CMK (cell line): Measurements from ENCODE around the gene SENP2.
"Not testable (repeated sequence)": the region's sequence is repeated elsewhere in the genome, so short reads cannot be mapped to it uniquely, and the experiment has no call there.

Experiments used
- DNase-seq: peaks from one replicate; pipeline ENCODE4 v3.0.0-alpha.2; 2010; ENCODE audit warnings: low read depth

SENP2 gene

DNA sequence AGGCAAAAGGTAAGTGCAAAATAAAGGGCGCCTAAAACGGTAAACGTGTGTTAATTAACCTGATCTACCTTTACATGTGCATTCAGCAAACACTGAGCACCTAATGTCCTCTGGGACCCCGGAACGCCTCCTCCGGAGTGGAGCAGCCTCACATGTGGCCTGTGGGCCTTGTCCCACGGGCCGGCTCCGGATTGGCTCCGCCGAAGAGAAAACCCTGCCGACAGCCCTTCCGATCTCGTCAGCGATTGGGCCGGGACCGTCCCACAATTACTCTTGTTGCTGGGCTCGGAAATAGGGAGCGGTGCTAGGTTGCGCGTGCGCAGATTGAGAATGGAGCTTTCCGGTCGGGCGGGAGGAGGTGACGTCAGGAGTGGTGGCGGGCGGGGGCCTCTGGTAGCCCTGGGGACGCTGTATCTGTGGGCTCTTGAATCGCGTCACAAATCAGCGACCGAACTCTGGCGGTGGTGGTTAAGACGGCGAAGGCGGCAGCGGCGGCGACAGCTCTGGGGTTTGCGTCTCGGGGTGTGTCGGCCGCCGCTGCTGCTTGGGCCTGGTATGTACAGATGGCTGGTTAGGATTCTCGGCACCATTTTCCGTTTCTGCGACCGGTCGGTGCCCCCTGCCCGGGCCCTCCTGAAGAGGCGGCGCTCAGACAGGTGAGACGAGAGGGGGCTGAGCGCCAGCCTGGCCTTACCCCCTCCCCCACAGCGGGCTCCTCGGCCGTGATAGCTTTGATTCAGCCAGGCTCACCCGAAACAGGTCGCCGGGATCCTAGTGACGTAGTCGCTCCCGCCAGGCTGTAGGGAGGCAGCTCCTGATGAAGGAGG lies at the start of gene SENP2:
TSS of gene SENP2 (plus strand) at position 437 of the 827 bp plus-strand sequence. CDS start at position 556, 119 bp downstream.
- peak; percentile 94 for DNase-seq

DNA sequence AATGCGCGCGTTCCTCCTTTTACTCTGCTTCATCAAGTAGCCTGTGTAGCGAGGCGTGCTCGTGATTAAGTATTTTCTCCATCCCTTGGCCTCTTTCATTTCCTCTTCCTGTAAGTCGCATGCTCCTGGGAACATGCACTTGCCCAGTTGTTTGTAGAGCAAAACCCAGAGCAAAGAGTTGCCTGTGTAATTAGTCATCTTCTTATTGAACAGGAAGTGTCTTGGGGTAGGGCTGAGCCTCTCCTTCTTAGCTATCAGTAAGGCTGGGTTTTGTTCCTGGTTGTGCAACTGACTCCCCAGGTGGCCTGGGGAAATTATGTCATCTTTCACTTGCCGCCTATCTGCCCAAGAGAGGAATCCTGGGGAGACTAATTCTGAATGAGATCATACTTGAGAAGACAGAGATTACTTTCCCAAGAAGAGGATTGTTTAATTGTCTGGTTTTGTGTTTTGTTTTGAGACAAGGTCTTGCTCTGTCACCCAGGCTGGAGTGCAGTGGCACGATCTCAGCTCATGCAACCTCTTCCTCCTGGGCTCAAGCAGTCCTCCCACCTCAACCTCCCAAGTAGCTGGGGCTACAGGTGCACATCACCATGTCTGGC lies 48.6 kb upstream of the SENP2 start:
- DNase-seq = no peak

DNA sequence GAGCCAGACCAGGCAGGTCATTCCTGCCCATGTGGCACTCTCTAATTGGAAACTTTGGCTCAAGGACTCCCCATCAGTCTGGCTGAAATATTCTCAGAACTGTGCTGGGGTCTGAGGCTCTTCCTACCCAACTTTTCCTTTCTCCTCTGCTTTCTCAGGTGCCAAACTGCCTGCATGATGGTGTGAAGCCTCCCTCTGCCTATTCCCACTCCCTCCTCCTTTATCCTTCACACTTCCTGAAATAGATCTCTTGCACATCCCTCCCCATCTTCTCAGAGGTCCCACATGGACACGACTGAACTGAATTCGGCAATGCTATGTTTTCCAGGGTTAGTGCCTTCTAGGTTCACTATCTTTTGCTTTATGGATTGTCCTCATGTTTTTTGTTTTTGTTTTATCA lies 46.2 kb upstream of the SENP2 start:
- no peak for DNase-seq

DNA sequence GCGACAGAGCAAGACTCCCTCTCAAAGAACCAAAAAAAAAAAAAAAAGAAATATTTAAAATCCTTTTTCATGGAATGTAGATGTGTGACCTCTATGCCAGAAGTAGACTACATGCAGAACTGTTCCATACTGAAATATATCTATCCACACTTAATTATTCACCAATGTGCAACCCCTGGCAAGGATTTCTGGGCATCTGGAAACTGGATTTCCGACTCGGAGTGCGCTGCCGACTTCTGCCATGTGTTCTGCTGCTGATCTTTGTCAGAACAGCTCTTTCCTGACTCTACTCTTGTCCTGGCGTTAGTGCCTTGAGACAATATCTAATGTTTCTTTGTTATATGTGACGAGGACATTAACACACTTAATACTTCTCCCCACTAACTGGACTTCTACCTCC lies 45.4 kb upstream of the SENP2 start:
- no peak for DNase-seq

DNA sequence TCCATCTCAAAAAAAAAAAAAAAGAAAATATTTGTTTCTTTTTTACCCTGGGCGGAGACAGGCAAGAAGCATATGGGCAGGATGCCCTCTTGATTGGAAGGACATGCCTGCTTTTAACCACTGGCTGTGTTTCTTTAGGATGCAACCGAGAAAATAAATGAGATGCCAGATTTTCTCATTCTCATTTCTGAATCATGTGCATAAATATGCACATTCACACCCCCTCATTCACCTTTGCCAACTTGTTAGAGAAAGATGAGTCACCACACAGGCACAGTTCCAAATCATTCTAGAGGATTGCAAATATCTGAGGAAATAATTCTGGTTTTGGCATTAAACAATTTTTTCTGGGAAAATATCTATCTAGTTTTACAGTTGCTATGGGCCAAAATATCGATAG lies 37.0 kb upstream of the SENP2 start:
- no peak for DNase-seq

DNA sequence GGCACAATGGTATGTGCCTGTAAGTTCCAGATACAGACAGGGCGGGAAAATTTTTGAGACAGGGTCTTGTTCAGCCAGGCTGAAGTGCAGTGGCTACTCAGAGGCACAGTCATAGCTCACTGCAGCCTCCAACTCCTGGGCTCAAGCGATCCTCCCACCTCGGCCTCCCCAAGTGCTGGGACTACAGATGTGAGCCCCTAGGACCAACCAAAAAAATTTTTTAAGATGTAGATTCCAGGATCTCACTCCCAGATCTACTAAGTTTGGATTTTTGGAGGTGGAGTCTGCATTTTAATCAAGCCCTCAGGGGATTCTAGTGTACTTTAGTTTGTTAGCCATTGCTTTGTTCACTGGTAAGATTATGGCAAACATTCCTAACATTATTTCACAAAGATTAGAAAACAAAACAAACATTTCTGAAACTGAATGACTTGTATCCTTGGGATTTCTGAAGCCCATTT lies 36.4 kb upstream of the SENP2 start:
- no peak for DNase-seq

DNA sequence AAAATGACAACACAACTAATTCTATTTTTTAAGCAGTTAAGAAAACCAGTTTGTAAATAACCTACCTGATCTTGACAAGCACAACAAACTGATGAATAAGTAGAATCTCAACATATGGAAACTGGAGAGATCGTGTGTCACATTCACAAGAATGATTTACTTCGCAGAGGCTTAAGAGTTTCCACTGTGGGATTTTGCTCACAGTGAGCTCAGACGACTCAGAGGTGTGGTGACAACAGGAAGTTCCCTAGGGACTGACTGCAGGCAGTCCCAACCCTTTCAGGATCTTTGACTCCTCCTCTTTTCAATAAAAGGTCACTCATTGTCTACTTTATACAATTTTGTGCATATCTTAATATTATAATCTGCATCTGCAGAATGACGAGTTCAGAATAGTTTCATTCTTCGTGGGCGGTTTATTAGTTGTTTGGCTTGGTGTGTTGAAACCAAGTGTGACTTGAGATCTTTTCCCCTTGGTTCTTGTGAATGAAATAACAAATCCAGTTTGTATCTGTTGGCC lies 33.7 kb upstream of the SENP2 start, which contains the start of gene LIPH:
TSS of gene LIPH (minus strand) at position 231 of the 520 bp plus-strand sequence. CDS start at position 114, 117 bp downstream.
- no peak for DNase-seq

DNA sequence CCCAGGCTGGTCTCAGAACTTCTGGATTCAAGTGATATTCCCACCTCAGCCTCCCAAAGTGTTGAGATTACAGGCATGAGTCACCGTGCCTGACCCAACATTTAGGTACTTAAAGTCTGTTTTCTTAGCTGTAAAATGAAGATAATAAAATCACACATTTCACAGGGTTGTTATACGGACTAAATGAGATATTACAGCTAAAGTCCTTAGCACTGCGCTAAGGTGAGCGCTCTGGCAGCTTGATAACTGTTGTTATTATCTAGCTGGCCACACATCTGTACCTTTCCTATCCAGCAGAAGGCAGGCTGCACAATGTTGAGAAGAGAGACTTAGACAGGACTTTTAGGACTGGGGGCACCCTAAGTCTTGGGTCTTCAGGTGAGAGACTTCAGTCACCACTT lies 31.0 kb upstream of the SENP2 start:
- no peak for DNase-seq

DNA sequence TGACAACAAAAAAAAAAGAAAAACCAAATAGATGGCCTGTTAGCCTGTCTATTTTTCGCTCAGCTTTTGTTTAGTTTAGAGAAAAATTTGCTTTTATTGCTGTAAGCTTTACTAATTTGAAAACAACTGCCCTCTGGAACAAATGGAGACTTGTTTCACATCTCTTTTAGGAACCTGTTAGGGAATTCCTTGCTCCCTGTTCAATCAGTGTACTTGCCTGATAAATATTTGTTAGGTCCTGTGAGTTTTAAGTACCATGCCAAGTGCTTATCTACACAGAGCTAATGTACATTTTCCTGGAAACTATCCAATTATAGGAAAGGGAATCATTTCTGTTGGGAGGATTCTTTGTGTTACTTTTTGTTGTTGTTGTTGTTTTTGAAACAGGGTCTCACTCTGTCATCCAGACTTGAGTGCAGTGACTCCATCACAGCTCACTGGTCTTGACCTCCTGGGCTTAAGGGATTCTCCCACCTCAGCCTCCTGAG lies 30.2 kb upstream of the SENP2 start:
- DNase-seq = no peak

DNA sequence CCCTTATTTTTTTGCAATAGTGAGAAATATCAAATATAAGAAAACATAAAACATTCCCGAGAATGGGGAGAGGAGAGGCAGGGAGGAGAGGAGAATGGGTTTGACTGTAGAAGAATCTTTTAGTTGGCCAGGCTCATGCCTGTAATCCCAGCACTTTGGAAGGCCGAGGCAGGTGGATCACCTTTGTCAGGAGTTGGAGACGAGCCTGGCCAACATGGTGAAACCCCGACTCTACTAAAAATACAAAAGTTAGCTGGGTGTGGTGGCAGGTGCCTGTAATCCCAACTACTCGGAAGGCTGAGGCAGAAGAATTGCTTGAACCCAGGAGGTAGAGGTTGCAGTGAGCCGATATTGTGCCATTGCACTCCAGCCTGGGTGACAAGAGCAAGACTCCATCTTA lies 29.5 kb upstream of the SENP2 start:
- DNase-seq = not testable (repeated sequence)

DNA sequence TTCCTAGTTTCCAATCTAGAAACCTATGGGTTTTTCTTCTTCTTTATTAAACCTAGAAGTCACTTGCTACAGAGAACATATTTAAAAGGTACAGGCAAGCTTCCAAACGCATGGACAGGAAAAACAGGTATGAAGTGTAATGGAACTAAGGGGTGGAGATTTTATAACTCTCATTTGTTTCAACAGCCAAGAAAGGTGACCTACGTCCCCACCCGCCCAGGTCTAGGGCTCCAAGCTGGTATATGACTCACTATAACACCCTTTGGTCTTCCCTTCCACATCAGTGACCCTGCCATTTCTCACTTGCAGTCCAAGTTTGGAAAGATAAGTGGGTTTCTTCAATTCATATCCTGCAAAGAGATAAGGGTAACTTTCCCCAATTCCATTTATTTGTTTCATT lies 27.7 kb upstream of the SENP2 start:
- no peak for DNase-seq

DNA sequence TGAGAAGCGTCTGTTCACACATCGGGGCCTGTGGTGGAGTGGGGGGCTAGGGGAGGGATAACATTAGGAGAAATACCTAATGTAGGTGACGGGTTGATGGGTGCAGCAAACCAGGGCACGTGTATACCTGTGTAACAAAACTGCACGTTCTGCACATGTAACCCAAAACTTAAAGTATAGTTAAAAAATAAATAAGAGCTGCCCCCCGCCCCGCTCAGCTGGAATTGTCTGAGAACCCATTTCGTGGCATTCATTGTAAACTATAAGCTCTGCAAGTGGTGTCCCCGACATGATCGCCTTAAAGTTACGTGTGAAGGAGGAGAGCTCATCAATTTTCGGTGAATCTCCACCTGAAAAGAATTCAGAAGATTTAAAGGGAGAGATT lies 26.4 kb upstream of the SENP2 start:
- DNase-seq = no peak

DNA sequence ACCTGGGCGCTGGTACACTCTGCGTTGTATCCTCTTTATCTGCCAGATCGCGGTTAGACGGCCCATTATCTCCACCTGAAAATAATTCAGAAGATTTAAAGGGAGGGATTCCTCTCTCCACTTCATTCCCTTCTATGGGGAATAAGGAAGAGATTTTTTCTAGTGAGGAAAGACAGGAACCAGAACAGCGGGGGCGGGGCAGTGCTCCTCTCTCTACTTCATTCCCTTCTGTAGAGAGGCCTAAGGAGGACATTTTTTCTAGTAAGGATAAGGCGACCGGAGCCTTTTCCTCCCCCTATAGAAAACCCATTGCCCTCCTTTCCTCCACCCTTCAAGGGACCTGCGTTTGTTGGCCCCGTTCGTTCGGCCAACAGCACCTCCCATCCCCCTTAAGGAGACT lies 25.4 kb upstream of the SENP2 start:
- no peak for DNase-seq

DNA sequence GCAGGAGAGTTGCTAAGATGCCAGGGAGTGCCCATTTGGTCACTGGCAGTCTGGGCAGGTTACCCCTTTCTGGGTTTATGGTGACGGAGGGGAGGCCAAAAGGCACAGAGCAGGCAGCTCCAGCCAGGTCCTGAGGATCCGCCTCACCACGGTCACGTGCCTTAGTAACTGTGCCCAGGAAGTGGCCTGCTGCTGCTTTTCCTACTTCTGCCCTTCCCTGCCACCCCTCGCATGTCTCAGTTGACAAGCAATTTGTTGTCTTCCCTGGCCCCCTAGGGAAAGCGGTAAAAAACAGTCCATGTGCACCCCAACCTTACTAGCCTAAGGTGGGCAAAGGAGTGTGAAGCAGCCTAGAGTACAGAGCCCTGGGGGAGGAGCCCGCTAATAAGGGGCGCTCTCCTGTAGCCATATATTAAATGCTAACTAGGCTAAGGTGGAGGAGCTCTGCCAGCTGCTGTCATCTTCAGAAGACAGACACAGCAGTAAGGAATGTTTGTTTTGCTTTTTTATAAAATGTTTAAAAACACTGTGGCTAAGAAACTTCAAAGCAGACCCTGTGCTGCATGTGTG lies 24.6 kb upstream of the SENP2 start:
- DNase-seq = no peak

DNA sequence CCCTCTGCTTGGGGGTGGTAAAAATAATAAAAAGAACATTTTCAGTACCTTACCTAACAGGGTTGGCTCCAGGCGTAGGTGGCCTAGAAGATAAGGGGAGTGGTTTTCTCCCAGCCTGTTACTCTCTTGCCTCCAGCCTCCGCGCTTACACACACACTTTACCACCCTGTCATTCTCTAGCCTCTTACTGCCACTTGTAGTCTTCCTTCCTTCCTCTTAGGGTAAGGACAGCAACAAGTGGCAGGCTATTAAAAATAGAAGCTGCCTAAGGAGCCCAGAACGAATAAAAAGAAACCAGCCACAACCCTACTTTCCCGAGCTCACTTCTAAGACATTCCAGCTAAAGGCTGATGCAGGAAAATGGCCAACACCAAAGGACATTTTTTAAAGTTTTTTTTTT lies 24.1 kb upstream of the SENP2 start:
- no peak for DNase-seq

DNA sequence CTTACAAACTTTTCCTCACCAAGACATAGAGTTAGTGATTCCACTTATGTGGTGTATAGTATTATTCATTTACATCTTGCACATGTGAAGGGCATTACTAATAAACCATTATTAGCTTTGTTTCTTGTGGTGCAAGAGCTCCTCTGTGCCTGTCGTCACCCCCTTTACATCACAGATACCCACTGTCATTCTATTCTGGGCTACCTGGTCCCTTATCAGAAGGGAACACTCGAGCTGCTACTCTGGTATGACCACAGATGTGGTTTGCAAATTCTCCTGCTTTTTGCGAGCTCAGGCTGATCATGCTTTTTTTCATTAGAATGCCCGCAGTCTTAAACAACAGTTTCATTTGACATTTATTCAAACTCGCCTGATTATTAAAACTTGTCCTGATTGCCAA lies 13.9 kb upstream of the SENP2 start:
- DNase-seq = peak; percentile 55

DNA sequence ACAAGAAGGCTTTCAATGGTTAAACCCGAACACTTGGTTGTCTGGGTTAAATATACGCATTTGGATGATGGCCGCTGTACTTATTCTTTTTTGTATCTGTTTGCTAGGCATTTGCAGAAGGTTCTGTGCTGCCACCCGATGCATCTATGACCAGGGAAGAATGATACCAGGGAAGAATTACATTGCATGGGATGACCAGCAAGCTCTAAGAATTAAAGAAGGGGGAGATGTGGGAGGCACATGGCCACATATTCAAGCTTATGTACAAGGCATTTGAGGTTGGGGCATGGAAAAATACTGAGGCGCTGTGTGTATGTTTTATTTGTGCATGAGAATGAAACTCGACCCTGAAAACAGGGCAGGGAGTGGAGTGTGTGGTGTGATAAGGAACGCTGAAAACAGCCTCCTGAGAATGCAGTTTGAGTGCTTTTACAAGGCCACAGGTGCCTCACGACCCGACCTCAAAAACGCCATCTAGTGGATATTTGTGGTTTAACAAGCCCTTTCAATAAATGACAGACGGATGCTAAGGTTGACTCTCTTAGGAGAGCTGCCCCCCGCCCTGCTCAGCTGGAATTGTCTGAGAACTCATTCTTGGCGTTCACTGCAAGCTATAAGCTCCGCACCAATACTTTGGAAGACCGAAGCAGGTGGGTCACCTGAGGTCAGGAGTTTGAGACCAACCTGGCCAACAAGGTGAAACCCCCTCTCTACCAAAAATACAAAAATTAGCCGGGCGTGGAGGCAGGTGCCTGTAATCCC lies 10.8 kb upstream of the SENP2 start:
- not testable (repeated sequence) for DNase-seq

DNA sequence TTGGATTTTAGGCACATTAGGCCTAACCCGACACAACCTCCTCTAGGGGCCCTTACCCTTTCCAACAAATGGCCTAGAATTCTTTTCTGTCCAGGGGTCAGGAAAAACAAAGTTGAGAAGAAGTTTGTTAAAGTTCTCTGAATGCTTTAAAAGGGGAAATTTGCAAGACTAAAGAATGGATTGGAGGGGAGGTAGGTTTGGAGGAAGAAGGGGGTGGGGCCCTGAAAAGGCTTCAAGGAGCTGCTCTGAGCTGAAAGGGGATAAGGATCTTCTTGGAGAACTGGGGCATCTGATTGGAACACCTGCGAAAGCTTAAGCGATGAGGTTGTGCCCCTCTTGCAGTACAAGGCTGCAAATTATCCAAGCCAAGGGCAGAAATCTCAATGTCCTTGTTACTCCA lies 3.9 kb upstream of the SENP2 start:
- no peak for DNase-seq

DNA sequence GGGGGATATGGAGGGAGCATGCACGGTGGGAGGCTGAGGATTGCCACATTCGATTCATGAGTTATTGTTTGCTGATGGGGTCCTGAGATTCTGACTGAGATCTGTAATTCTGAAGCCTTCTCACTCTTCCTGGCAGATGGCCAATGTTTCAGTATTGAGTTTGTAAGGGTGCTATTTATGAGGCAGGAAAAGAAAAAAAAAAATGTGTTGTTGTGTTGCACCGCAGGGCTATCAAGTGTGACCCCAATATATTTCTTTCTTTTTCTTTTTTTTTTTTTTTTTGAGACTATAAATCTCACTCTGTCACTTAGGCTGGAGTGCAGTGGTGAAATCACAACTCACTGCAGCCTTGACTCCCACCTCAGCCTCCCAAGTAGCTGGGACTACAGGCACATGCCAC lies 3.2 kb upstream of the SENP2 start:
- no peak for DNase-seq

DNA sequence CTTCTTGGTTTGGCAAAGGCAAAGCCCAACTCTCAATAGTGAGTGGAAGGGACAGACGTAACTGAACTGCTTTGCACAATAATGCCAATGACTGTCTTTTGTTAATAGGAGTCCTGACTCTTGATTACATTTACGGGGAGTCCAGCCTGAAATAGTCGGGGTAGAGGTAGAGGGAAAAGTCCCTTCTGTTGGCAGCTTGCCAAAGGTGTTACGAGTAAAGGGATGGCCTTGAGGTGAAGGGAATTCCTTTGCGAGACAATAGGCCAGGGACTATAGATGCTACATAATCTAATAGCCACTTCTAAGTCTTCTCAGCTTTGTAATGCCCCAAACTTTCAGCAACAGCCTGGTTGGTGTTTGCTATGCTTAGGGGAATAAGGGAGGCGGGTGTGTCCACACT lies 2.2 kb upstream of the SENP2 start:
- DNase-seq = no peak

DNA sequence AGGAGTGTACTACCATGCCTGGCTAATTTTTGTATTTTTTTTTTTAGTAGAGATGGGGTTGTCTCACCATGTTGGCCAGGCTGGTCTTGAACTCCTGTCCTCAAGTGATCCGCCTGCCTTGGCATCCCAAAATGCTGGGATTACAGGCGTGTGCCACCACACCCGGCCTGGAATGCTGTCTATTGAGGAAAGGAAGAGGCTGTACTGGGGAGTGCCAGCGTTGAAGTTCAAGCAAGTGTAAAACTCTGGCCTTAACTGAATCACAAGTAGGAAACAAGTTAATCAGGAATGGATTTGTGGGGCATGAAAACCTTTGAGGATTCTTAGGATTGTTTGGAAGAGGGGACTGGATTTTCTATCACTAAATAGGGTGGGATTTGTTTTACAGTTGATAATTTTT lies 1.4 kb upstream of the SENP2 start:
- no peak for DNase-seq

DNA sequence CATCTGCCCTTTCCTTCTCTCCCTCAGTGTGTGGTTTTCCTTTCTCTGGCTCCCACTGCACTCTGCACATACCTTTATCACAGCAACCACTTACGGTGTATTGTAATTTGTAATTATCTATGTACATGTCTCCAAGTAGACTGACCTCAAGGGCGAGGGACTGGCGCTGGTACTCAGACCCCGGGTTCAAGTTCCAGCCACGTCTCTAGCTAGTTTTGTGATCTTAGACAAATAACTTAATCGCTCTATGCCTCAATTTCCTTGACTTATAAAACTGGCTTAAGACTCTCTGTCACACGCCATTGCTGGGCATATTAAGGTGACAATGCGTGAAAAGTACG lies 607 bp upstream of the SENP2 start:
- DNase-seq = no peak
